HG02610 (cell line): ENCODE measurements around the gene CRACDL.

Experiments
- ATAC-seq: cut with Tn5 transposase; IDR thresholded peaks from one replicate; pipeline ENCODE4 v1.9.1; 2021; ENCODE audit warnings: mild to moderate bottlenecking, moderate library complexity; ENCODE audit not compliant: unreplicated experiment

The CRACDL gene

DNA sequence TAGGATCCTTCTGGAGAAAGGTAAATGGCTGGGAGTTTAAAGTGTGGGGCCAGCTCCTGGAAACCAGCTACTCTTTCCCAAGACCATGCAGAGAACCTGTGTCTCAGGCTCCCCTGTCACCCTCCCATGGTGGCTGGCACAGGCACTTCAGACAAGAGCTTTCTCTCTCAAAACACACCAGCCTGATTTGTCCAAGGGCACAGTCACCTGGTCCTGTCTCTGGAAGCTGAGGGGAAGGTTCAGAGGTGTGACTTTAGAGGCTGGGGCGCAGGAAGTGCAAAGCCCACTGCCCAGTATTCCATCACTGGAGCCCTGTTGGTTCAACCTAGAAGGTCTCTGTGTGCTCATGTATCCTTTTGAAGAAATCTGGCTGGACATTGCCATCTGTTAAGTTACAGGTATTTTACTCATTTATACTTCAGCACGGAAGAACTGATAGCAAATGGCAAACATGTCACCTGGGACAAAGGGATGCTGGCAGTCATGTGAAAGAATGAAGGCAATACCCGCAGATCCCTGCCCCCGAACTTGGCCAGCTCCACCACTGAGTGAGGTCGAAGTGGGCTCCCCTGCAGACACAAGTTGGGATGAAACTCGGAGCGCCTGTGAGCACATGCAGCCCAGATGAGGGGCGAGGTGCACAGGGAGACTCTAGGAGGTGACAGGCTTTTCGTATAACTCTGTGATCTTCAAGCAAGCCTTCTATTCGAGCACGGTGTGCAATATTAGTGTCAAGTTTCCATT is 108.2 kb downstream of the CRACDL start:
- no peak for ATAC-seq

DNA sequence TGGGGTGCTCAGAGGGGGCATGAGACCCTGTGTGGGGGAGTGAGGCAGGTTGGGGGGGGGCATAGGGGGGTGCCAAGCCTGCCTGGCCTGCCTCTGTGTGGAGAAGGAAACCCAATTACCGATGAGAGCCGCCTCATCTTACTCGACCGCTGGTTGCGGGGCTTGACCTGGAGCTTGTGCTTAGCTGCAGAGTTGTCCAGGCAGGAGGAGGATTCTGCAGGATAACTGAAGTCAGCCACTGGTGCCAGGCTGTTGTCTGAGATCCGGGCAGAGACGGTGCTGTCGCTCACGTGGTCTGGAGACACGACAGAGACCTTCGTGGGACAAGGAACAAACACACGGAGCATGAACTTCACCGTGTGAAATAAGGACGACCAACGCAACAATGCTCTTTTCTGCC is 109.2 kb downstream of the CRACDL start:
- ATAC-seq: no peak

GRCh38 chr2:98825858-98826257 is 110.2 kb downstream of the CRACDL start:
- ATAC-seq: no peak

- no peak for ATAC-seq
Measured at GRCh38 chr2:98825404-98825803, 110.6 kb downstream of the CRACDL start.

DNA sequence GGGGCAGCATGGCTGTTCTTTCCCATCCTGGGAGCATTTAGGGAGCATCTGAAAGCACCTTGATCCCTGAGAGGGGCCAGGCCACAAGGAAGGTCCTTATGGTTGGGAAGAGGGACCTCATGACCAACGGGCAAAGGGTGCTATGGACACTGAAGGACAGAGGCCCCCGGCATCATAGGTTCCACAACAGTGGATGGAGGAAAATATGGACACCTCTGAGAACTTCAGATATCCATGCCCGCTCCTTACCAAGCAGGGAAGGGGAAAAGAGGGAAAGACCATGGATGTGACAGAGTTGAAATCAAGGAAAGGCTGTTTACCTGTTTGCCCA is 111.0 kb downstream of the CRACDL start:
- ATAC-seq: no peak

DNA sequence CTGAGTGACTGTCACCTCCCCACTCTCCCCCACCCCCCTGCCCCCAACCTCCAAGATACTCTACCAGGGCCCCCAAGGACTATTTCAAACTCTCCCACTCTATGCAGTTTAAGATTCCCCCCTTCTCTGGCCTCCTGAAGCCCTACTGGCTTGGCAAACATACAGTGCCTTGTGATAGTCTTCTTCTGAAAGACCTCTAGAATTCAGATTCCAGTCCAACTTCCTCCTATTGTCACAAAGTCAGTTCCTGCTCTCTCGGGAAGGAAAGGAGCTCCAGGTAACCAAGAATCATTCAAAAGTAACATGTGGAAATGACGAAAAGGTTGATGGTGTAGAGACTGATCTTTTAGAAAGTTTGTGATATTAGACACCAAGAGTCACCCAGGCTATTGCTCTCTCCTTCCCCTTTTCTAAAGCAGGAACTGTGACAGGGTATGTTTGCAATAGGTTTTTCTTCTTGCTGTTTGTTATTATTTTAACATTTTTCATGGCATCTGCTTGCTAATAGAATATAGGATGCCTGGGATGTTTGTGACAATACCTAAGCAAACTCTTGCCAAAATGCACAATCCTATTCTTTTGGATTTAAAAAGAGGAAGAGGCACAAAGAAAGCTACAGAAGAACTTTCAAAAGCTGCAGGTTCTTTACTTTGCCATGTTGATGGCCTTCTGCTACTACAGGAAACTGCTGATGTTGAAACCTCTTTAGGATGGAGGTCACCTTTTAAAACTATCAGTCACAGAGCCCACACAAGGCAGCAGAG is 111.6 kb downstream of the CRACDL start:
- ATAC-seq: no peak

- no peak for ATAC-seq
Measured at GRCh38 chr2:98823196-98824170, 112.5 kb downstream of the CRACDL start.

- ATAC-seq: no peak
Measured at GRCh38 chr2:98822301-98823164, 113.5 kb downstream of the CRACDL start.

DNA sequence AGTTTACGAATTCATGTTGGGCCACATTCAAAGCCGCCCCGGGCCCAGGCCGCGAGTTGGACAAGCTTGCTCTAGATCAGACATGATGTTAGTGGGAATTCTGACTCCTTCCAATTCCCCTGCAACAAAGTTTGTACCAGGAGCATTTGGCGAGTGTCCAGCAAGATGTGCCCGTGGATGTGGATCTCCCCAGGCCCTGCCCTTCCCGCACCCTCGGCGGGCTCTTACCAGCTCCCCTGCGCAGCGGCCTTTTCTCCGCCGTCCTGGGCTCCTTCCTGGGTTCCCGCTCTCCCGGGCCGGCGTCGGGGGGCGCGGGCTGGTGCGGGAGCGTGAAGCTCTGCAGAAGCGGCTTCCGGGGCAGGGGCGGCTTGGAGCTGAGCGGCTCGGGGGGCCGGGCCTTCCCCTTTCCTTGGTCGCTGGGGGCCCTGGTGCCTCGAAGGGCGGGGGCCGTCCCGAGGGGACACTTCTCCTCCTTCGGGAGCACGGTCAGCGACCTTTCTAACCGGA is 114.3 kb downstream of the CRACDL start:
- no peak for ATAC-seq

- no peak for ATAC-seq
Measured at GRCh38 chr2:98819231-98819766, 116.7 kb downstream of the CRACDL start.

GRCh38 chr2:98818164-98818563 is 117.9 kb downstream of the CRACDL start:
- ATAC-seq: no peak

GRCh38 chr2:98816281-98816680 is 119.7 kb downstream of the CRACDL start:
- no peak for ATAC-seq

GRCh38 chr2:98815795-98816194 is 120.2 kb downstream of the CRACDL start:
- no peak for ATAC-seq

GRCh38 chr2:98811766-98812165 is 124.3 kb downstream of the CRACDL start:
- ATAC-seq: no peak

DNA sequence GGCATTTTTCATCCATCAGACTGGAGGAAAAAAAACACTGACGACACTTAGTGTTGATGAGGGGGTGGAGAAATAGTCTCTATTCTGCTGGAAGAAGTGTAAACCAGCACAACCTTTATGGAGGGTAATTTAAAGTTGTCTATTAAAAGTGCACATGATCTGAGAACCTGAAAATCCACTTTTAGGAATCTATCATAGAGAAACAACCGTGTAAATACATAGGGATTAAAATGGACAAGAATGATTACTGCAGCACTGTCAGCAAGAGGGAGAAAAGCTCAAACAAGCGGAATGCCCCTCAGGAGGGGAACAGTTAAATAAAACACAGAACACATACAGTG is 125.5 kb downstream of the CRACDL start:
- ATAC-seq: no peak

GRCh38 chr2:98809878-98810587 is 126.0 kb downstream of the CRACDL start:
- no peak for ATAC-seq

- no peak for ATAC-seq
Measured at GRCh38 chr2:98809116-98809515, 126.9 kb downstream of the CRACDL start.

DNA sequence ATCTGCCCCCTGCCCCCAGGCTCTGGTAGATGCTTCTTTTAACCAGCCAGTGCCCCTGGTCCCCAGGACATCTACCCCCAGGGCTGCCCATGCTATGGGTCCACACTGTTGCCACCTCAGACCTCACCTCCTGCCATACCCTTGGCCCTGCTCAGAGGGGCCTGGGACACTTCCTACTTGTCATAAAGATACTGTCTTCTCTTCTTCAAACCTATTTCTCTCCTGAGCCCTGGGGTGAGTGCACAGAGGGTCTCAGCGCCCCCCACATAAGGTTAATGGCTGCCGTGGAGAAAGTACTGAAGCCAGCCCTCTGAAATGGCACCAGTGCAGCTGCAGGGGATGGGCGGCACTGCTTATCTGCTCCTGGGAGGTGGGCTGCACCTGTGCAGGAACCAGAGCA is 127.5 kb downstream of the CRACDL start:
- no peak for ATAC-seq

DNA sequence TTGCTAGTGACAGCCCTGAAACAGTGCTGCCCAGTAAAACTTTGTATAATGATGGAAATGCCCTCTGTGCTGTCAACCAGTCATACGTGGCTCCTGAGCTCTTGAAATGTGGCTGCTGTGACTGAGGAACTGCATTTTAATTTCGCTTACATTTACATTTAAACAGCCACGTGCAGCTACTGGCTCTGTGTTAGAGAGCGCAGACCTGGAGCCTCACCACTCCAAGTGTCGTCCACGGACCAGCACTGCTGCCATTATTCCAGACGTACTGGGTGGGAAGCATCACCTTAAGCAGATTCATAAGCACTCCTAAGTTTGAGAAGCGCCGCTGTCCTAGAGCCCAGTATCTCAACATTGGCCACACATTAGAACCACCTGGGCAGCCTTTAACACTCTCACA is 128.1 kb downstream of the CRACDL start:
- no peak for ATAC-seq
